CD4-positive, CD25-positive, alpha-beta regulatory T cell (primary cell): ENCODE measurements around the gene PGD. TPM values are rescaled to one million over a fixed set of nuclear protein-coding genes. Genes with fewer than 3 reads are reported as not detected.

Source experiments
- ATAC-seq, 2 donors: fragments of 150-1000 bp; cut with Tn5 transposase; one replicate each; pipeline ENCODE4 v1.10.0; 2021; ENCODE audit warnings: low read depth in 2 of 2, moderate number of reproducible peaks in 2 of 2, moderate library complexity in 1 of 2
- DNase-seq, 3 donors: peaks; one replicate each; pipeline versions ENCODE4 v3.0.0 to v3.0.0-alpha.2; 2012 to 2022; ENCODE audit warnings: mixed read lengths in 1 of 3
- H3K27ac ChIP-seq: one replicate; pipeline ENCODE4 v1.7.0; 2013; ENCODE audit warnings: mild to moderate bottlenecking, low read length; ENCODE audit not compliant: insufficient read depth, poor library complexity, severe bottlenecking
- H3K27me3 ChIP-seq: one replicate; pipeline ENCODE4 v1.7.0; 2013; ENCODE audit warnings: low read length; ENCODE audit not compliant: control insufficient read depth, insufficient read depth
- H3K36me3 ChIP-seq: one replicate; pipeline ENCODE4 v1.7.0; 2013; ENCODE audit warnings: mild to moderate bottlenecking, low read length, moderate library complexity; ENCODE audit not compliant: control insufficient read depth, insufficient read depth
- H3K4me1 ChIP-seq: 2 replicates; pipeline ENCODE4 v1.7.0; 2013; ENCODE audit warnings: mild to moderate bottlenecking, low read length; ENCODE audit not compliant: insufficient read depth, control insufficient read depth, poor library complexity, severe bottlenecking
- H3K4me3 ChIP-seq: one replicate; pipeline ENCODE4 v1.7.0; 2013; ENCODE audit warnings: low read depth, mild to moderate bottlenecking, low read length, moderate library complexity
- H3K9me3 ChIP-seq, 2 experiments: 1 replicate in 1 of 2; 2 replicates in 1 of 2; pipeline ENCODE4 v1.7.0; 2013; ENCODE audit warnings: low read length in 2 of 2, mild to moderate bottlenecking in 1 of 2, moderate library complexity in 1 of 2; ENCODE audit not compliant: control insufficient read depth in 2 of 2
- H3K27ac Mint-ChIP-seq, 3 donors: one replicate each; pipeline ENCODE4 v1.8.0; 2020 to 2022; ENCODE audit warnings: mild to moderate bottlenecking in 3 of 3, mixed read lengths in 3 of 3, moderate library complexity in 2 of 3
- H3K27me3 Mint-ChIP-seq: one replicate; pipeline ENCODE4 v1.8.0; 2022; ENCODE audit warnings: mild to moderate bottlenecking, mixed read lengths
- H3K36me3 Mint-ChIP-seq: one replicate; pipeline ENCODE4 v1.8.0; 2020; ENCODE audit warnings: mixed read lengths
- H3K4me1 Mint-ChIP-seq, 4 donors: one replicate each; pipeline ENCODE4 v1.8.0; 2020 to 2022; ENCODE audit warnings: mixed read lengths in 4 of 4, mild to moderate bottlenecking in 1 of 4
- H3K4me3 Mint-ChIP-seq, 4 donors: one replicate each; pipeline ENCODE4 v1.8.0; 2020 to 2022; ENCODE audit warnings: mild to moderate bottlenecking in 4 of 4, mixed read lengths in 4 of 4, moderate library complexity in 3 of 4
- H3K9me3 Mint-ChIP-seq, 7 donors: one replicate each; pipeline ENCODE4 v1.8.0; 2020 to 2022; ENCODE audit warnings: mixed read lengths in 7 of 7, mild to moderate bottlenecking in 3 of 7, moderate library complexity in 2 of 7
- polyA plus RNA-seq, 4 donors: library from polyadenylated mRNA; unstranded; fragments of 300-500 nt; fragmentation: Illumina TruSeq; gene quantifications; one replicate each; pipeline ENCODE4 v1.2.3, GENCODE V29; 2021
- total RNA-seq: library from RNA; stranded (reverse); gene quantifications from one replicate; pipeline ENCODE4 v1.2.3, GENCODE V29; 2022

Gene PGD
- total RNA-seq (23.2 TPM), polyA plus RNA-seq (10 to 100 TPM; 36.0 to 42.4 (median 40.6) TPM)

DNA sequence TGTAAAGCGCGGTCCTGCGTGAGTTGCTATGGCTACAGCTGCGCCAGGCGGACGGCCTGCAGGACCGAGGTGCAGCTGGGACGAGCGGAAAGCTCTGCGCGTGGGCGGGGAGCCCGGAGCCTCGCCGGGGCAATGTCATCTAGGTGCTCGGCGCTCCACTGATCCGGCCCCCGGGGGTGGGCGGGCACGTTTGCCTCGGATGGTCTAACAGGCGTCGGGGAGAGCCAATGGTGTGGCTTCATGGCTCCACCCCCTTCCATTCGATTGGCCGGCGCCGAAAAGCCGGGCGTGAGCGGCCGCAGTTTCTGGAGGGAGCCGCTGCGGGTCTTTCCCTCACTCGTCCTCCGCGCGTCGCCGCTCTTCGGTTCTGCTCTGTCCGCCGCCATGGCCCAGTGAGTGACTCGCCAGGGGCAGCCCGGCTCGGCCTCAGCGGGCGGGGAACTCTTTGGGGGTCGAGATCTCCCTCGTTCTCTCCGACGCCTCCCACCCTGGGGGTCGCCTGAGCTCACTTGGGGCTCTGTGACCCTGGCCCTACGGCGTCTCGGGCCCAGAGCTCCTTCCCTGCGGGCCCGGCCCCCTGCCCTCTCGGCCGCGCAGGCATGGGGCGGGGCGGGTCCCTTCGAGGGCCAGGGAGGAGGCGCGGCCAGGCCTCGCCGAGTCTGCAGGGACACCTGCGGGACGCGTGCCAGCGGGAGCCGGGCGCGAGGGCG is at the start of gene PGD:
PGD (plus strand) TSS at position 331 of the 710 bp plus-strand sequence; CDS start at position 385, 54 bp downstream.
- H3K4me1 ChIP-seq = peaks cover 11% of the 10 kb centered on the region
- peak within 1 kb of the TSS; percentile 74 for H3K4me3 ChIP-seq
- H3K27me3 Mint-ChIP-seq = no peaks in the 10 kb centered on the region
- peak within 1 kb of the TSS; percentile 82 for H3K27ac ChIP-seq
- peaks cover 7% of the 10 kb centered on the region for H3K36me3 Mint-ChIP-seq
- H3K36me3 ChIP-seq = peaks cover 6% of the 10 kb centered on the region
- H3K9me3 Mint-ChIP-seq = no peaks in the 10 kb centered on the region
- H3K9me3 ChIP-seq = no peaks in the 10 kb centered on the region
- peak within 1 kb of the TSS; percentile 96 to 98 (median 97) for H3K4me3 Mint-ChIP-seq
- no peaks in the 10 kb centered on the region for H3K27me3 ChIP-seq
- H3K27ac Mint-ChIP-seq = peak within 1 kb of the TSS; percentile 52 to 93 (median 85)
- DNase-seq (peak; percentile 95 to 98 (median 95)), ATAC-seq (peak; percentile 98 to 99)
- peaks cover 13 to 28% (median 20%) of the 10 kb centered on the region in 4 donors for H3K4me1 Mint-ChIP-seq

DNA sequence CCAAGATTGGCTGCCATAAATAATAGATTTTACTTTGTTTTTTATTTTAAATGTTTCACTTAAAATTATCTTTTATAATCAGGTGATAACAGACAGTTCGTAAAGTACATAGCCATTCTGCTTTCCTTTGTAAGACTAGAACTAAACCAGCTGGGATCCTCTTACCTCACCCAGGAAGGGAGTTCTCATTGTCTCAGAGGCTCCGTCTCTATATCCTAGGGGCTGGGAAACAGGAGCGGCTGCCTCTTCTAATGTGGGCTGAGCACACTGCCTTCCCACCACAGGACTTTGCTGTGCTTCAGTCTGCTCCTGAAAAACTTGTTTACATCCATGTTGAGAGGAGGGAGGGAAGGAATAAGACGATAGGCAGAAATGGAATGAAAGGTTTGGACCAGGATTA is 45.6 kb upstream of the PGD start:
- peaks cover 11% of the 10 kb centered on the region for H3K36me3 ChIP-seq
- H3K36me3 Mint-ChIP-seq = peaks cover 25% of the 10 kb centered on the region

DNA sequence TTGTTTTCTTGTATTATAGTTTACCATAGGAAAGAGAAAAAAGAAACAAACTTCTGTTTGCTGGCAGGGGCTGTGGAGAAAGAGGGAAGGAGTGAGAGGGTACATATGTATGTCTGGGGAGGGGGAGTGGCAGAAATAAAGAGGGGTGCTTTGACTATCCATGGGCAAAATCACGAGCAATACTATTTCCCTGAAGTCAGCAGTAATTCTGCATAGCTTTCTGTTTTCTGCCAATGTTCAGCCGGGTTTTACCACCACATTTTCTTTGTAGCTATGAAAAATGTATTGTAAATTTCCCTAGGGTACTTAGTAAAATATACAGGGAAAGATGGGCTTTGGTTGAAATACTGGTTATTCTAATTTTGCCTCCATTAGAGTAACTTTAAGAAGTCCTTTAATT is 45.2 kb upstream of the PGD start:
- Mint-ChIP-seq H3K4me1 (peaks cover 0 to under 1% (median 0%) of the 10 kb centered on the region in 4 donors), H3K27ac (peak overlapping the region in 2 of 3 donors; percentile 65 to 81)
- H3K36me3 ChIP-seq = peaks cover 10% of the 10 kb centered on the region

More for the DNA sequence above, 45.6 kb upstream of the PGD start:
- H3K4me1 ChIP-seq = no peaks in the 10 kb centered on the region
- no peak overlapping the region for H3K4me3 Mint-ChIP-seq
- DNase-seq = no peak
- no peak overlapping the region for H3K27ac ChIP-seq
- ATAC-seq = no peak
- H3K27me3 Mint-ChIP-seq = no peaks in the 10 kb centered on the region
- peak overlapping the region in 2 of 3 donors; percentile 65 to 81 for H3K27ac Mint-ChIP-seq
- H3K9me3 ChIP-seq = no peaks in the 10 kb centered on the region
- no peaks in the 10 kb centered on the region for H3K4me1 Mint-ChIP-seq
- no peak overlapping the region for H3K4me3 ChIP-seq
- no peaks in the 10 kb centered on the region for H3K27me3 ChIP-seq
- H3K9me3 Mint-ChIP-seq = no peaks in the 10 kb centered on the region

DNA sequence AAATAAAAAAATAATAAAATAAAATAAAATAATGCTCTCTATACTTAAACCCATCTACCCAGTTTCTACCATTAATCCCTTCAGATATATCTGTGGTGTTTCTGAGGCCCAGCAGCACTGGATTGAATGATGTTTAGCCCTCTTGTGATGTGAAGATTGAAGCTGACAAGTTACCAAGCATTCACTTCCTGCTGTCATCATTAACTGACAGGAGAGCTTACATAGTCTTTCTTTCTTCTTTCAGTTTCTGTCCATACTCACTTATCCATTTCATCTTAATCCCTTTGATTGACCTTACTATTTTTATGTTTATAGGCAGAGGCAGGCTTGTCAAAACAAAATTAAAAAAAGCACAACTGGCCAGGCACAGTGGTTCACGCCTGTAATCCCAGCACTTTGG is 38.8 kb upstream of the PGD start:
- Mint-ChIP-seq H3K27ac (peak overlapping the region in 1 of 3 donors; percentile 42), H3K4me1 (peaks cover 0 to 5% (median 3%) of the 10 kb centered on the region in 4 donors), H3K27me3 (no peaks in the 10 kb centered on the region), H3K4me3 (no peak overlapping the region), H3K9me3 (no peaks in the 10 kb centered on the region), H3K36me3 (peaks cover 22% of the 10 kb centered on the region)
- Histone ChIP-seq H3K4me3 (no peak overlapping the region), H3K27me3 (no peaks in the 10 kb centered on the region), H3K27ac (no peak overlapping the region), H3K4me1 (no peaks in the 10 kb centered on the region), H3K36me3 (peaks cover 7% of the 10 kb centered on the region), H3K9me3 (no peaks in the 10 kb centered on the region)
- no peak for ATAC-seq
- DNase-seq = peak in 1 of 3 donors; percentile 53

More for the DNA sequence above, 45.2 kb upstream of the PGD start:
- Mint-ChIP-seq H3K36me3 (peaks cover 22% of the 10 kb centered on the region), H3K9me3 (no peaks in the 10 kb centered on the region), H3K27me3 (no peaks in the 10 kb centered on the region), H3K4me3 (no peak overlapping the region)
- Histone ChIP-seq H3K9me3 (no peaks in the 10 kb centered on the region), H3K27me3 (no peaks in the 10 kb centered on the region), H3K4me3 (no peak overlapping the region), H3K4me1 (no peaks in the 10 kb centered on the region), H3K27ac (no peak overlapping the region)
- ATAC-seq (no peak), DNase-seq (no peak)

DNA sequence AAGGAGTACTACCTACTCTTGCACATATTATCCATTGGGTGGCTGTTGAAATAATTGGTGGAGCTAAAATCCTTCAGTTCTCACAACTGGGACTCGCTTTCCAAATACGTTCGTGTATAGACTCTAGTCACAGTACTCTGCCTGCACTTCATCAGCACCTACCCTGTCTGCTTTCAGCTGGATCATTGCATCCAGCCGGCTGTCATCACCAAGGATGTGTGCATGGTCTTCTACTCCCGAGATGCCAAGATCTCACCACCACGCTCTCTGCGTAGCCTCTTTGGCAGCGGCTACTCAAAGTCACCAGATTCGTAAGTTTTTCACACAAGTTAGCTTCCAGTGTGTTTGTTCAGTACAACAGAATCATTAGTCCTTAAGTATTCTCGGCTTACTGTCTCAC is 37.3 kb upstream of the PGD start:
- H3K9me3 Mint-ChIP-seq = no peaks in the 10 kb centered on the region
- DNase-seq = no peak
- Histone ChIP-seq H3K4me1 (no peaks in the 10 kb centered on the region), H3K36me3 (peaks cover 14% of the 10 kb centered on the region), H3K9me3 (no peaks in the 10 kb centered on the region), H3K27ac (no peak overlapping the region), H3K27me3 (no peaks in the 10 kb centered on the region), H3K4me3 (no peak overlapping the region)
- H3K27me3 Mint-ChIP-seq = no peaks in the 10 kb centered on the region
- peaks cover 0 to 5% (median 3%) of the 10 kb centered on the region in 4 donors for H3K4me1 Mint-ChIP-seq
- no peak for ATAC-seq
- no peak overlapping the region for H3K27ac Mint-ChIP-seq
- H3K36me3 Mint-ChIP-seq = peaks cover 30% of the 10 kb centered on the region
- H3K4me3 Mint-ChIP-seq = no peak overlapping the region

DNA sequence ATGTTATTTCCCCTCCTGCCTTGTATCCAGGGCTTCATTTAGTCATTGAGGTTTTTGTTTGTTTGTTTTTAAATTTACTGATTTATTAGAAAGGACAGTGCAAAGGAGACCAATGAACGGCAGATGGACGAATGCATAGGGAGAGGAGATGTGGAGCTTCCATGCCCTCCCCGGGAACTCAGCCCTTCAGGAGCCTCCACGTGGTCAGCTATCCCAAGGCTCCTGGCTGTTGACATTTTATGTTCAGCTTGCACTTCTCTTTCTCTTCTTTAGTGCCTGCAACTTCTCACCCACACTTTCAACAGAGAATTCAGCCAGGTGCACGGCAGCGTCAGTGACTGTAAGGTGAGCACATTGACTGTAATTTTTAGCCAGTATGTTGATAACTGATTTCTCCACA is 30.7 kb upstream of the PGD start:
- Histone ChIP-seq H3K36me3 (peaks cover 27% of the 10 kb centered on the region), H3K27ac (no peak overlapping the region), H3K27me3 (no peaks in the 10 kb centered on the region), H3K4me3 (no peak overlapping the region), H3K4me1 (no peaks in the 10 kb centered on the region), H3K9me3 (no peaks in the 10 kb centered on the region)
- H3K4me3 Mint-ChIP-seq = no peak overlapping the region
- H3K9me3 Mint-ChIP-seq = no peaks in the 10 kb centered on the region
- H3K4me1 Mint-ChIP-seq = no peaks in the 10 kb centered on the region
- H3K27ac Mint-ChIP-seq = no peak overlapping the region
- no peaks in the 10 kb centered on the region for H3K27me3 Mint-ChIP-seq
- H3K36me3 Mint-ChIP-seq = peaks cover 36% of the 10 kb centered on the region
- ATAC-seq (no peak), DNase-seq (no peak)

DNA sequence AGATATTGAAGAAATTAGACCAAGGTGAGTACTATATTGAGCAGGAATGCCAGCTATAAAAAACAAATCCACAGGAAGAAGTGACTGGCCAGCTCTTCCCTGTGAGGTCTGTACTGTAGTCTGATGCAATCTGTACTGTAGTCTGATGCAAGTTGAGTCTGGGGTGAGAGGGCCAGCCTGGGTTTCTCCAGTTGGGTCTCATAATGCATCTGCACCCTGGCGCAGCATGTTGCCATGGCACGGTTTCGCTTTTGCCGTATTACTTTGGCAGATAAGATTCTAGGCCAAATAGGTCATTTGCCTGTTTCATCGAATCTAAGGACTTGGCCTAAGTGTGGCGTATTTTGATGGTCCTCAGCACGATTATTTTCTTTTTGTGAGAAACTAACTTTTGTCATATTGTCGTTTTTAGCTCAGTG is 24.4 kb upstream of the PGD start:
- ATAC-seq (no peak), DNase-seq (no peak)
- Histone ChIP-seq H3K4me1 (no peaks in the 10 kb centered on the region), H3K27me3 (no peaks in the 10 kb centered on the region), H3K9me3 (no peaks in the 10 kb centered on the region), H3K36me3 (peaks cover 37% of the 10 kb centered on the region), H3K27ac (no peak overlapping the region), H3K4me3 (no peak overlapping the region)
- Mint-ChIP-seq H3K27ac (no peak overlapping the region), H3K9me3 (no peaks in the 10 kb centered on the region), H3K36me3 (peaks cover 28% of the 10 kb centered on the region), H3K4me1 (peaks cover 0 to 4% (median 0%) of the 10 kb centered on the region in 4 donors), H3K27me3 (no peaks in the 10 kb centered on the region), H3K4me3 (no peak overlapping the region)
